A673 (cell line): ENCODE measurements around the gene SPATA3. TPM values are rescaled to one million over a fixed set of nuclear protein-coding genes. Genes with fewer than 3 reads are reported as not detected.

Experiments used
- BruUV-seq: library from RNA; stranded (reverse); fragments of 400-500 nt; replicated peaks from 2 replicates; lab custom pipeline; 2021; lab: Mats Ljungman, UMichigan
- CTCF ChIA-PET: fragments of 300-600 bp; sonication (Branson Sonifier 250); formaldehyde crosslinking; loops from one replicate; lab custom pipeline; 2022; ENCODE audit warnings: antibody characterized with exemption; lab: Charles Lee
- POLR2A ChIA-PET: fragments of 300-600 bp; sonication (Branson Sonifier 250); formaldehyde crosslinking; loops from one replicate; lab custom pipeline; 2022; ENCODE audit warnings: antibody characterized with exemption; ENCODE audit not compliant: low non-redundant PET; lab: Charles Lee
- DNase-seq: peaks from one replicate; pipeline ENCODE4 v3.0.0-alpha.2; 2015; ENCODE audit warnings: low spot score
- H3K27ac ChIP-seq: fragments of 200-600 bp; sonication (generic); 2 replicates; pipeline ENCODE4 v1.5.1; 2016; ENCODE audit warnings: mixed run types, low read depth, mild to moderate bottlenecking, mixed read lengths, antibody characterized with exemption, low read length; ENCODE audit not compliant: poor library complexity, severe bottlenecking
- H3K27me3 ChIP-seq: fragments of 200-600 bp; sonication (generic); replicated peaks from 2 replicates; pipeline ENCODE4 v1.6.1; 2017; ENCODE audit warnings: mixed run types, low read depth, mild to moderate bottlenecking, mixed read lengths, antibody characterized with exemption, low read length; ENCODE audit not compliant: insufficient read depth, poor library complexity
- H3K36me3 ChIP-seq: fragments of 200-600 bp; sonication (generic); 2 replicates; pipeline ENCODE4 v1.6.1; 2016; ENCODE audit warnings: mixed run types, mild to moderate bottlenecking, mixed read lengths, antibody characterized with exemption, low read length; ENCODE audit not compliant: insufficient read depth, poor library complexity, severe bottlenecking
- H3K4me1 ChIP-seq: fragments of 200-600 bp; sonication (generic); 2 replicates; pipeline ENCODE4 v1.6.1; 2017; ENCODE audit warnings: mixed run types, mild to moderate bottlenecking, mixed read lengths, antibody characterized with exemption, low read length; ENCODE audit not compliant: insufficient read depth, poor library complexity, severe bottlenecking
- H3K4me3 ChIP-seq: fragments of 200-600 bp; sonication (generic); 2 replicates; pipeline ENCODE4 v1.5.1; 2016; ENCODE audit warnings: low read depth, mixed run types, mild to moderate bottlenecking, mixed read lengths, low read length; ENCODE audit not compliant: poor library complexity, severe bottlenecking
- H3K9me3 ChIP-seq: fragments of 200-600 bp; sonication (generic); 2 replicates; pipeline ENCODE4 v1.6.1; 2016; ENCODE audit warnings: mixed run types, low read depth, mild to moderate bottlenecking, mixed read lengths, antibody characterized with exemption, low read length; ENCODE audit not compliant: poor library complexity, severe bottlenecking
- EZH2 ChIP-seq: fragments of 200-600 bp; sonication (generic); IDR thresholded peaks from 2 replicates; pipeline ENCODE4 v1.6.1; 2017; ENCODE audit warnings: borderline replicate concordance, low read depth, mild to moderate bottlenecking, mixed read lengths, antibody characterized with exemption, low read length; ENCODE audit not compliant: poor library complexity, severe bottlenecking
- intact Hi-C: fragments of 100-400 bp; cut with micrococcal nuclease; formaldehyde crosslinking; loops from one replicate; pipeline ENCODE4 v1.10.0; 2022; ENCODE audit not compliant: unreplicated experiment
- total RNA-seq: library from RNA; stranded (reverse); gene quantifications from 2 replicates; pipeline ENCODE4 v1.2.3, GENCODE V29; 2021
- TF ChIP-seq, protein P1 (sequence below): fragments of 300-800, 200-600 bp; sonication (generic); conservative IDR thresholded peaks from 2 replicates; pipeline ENCODE4 v1.5.1; 2017; ENCODE audit warnings: low read depth, mild to moderate bottlenecking, antibody characterized with exemption, low read length, moderate library complexity, mixed read lengths

Gene SPATA3
- total RNA-seq, 1 experiment from 2014 or later, result not detected

- H3K9me3 ChIP-seq, result no peaks in the 10 kb centered on the region
- no peaks in the 10 kb centered on the region for H3K27me3 ChIP-seq
- POLR2A ChIA-PET, result no interaction called here
- TF ChIP-seq, protein P1, sequence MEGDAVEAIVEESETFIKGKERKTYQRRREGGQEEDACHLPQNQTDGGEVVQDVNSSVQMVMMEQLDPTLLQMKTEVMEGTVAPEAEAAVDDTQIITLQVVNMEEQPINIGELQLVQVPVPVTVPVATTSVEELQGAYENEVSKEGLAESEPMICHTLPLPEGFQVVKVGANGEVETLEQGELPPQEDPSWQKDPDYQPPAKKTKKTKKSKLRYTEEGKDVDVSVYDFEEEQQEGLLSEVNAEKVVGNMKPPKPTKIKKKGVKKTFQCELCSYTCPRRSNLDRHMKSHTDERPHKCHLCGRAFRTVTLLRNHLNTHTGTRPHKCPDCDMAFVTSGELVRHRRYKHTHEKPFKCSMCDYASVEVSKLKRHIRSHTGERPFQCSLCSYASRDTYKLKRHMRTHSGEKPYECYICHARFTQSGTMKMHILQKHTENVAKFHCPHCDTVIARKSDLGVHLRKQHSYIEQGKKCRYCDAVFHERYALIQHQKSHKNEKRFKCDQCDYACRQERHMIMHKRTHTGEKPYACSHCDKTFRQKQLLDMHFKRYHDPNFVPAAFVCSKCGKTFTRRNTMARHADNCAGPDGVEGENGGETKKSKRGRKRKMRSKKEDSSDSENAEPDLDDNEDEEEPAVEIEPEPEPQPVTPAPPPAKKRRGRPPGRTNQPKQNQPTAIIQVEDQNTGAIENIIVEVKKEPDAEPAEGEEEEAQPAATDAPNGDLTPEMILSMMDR, result no peak
- no peak for TF ChIP-seq EZH2
- intact Hi-C loops, result no loop called here
- no peak overlapping the region for H3K4me3 ChIP-seq
- H3K27ac ChIP-seq, result no peak overlapping the region
- H3K4me1 ChIP-seq, result no peaks in the 10 kb centered on the region
- CTCF ChIA-PET, result interaction anchor here (1.0 kb wide), 1 partner anchor 167 kb away, joined by 3 read pairs; no protein-coding TSS in a partner anchor
- DNase-seq, result no peak
- H3K36me3 ChIP-seq, result no peaks in the 10 kb centered on the region
- no TSS peak for BruUV-seq
Observed at GRCh38 chr2:230991598-230991997, 4.3 kb upstream of the SPATA3 start.

DNA sequence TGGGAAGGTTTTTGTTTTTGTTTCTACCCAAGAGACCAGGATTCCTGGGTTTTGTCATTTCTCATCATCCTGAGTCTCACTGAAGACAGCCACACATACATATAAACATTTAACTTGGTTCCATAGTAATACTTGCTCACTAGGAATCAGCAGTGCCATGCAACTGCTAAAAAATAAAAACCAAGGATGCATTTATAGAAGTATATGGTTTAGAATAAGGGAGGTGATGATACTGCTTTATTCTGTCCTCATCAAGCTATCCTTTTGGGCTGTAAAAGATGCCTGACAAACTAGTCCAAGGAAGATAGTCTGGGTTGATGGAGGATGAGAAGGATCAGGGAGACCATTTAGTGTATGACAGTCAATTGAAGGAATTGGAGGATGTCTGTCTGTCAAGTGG lies 740 bp downstream of the SPATA3 start:
- intact Hi-C loops, result no loop called here
- CTCF ChIA-PET, result no interaction called here
- POLR2A ChIA-PET, result no interaction called here

GRCh38 chr2:230998882-230999281 lies 3.0 kb downstream of the SPATA3 start:
- no peaks in the 10 kb centered on the region for H3K4me1 ChIP-seq
- no peaks in the 10 kb centered on the region for H3K9me3 ChIP-seq
- CTCF ChIA-PET, result no interaction called here
- TF ChIP-seq, protein P1, result no peak
- POLR2A ChIA-PET, result no interaction called here
- intact Hi-C loops, result no loop called here
- no peaks in the 10 kb centered on the region for H3K36me3 ChIP-seq
- peaks cover 27% of the 10 kb centered on the region for H3K27me3 ChIP-seq
- H3K27ac ChIP-seq, result no peak overlapping the region
- H3K4me3 ChIP-seq, result no peak overlapping the region
- DNase-seq, result no peak
- BruUV-seq, result no TSS peak

More for the DNA sequence above, 740 bp downstream of the SPATA3 start:
- Histone ChIP-seq H3K36me3 (no peaks in the 10 kb centered on the region), H3K27ac (no peak overlapping the region), H3K4me1 (no peaks in the 10 kb centered on the region), H3K4me3 (no peak overlapping the region), H3K27me3 (peaks cover 27% of the 10 kb centered on the region), H3K9me3 (no peaks in the 10 kb centered on the region)
- DNase-seq, result no peak
- BruUV-seq, result no TSS peak
- TF ChIP-seq, protein P1, result no peak
- TF ChIP-seq EZH2, result no peak
